Liver (tissue), 9 donors: ENCODE measurements around the gene ZNF605. TPM values are rescaled to one million over a fixed set of nuclear protein-coding genes. Genes with fewer than 3 reads are reported as not detected.
A peak's percentile ranks its signal among the peaks of the same experiment; 100 is the strongest.

Source experiments
- DNase-seq: peaks from one replicate; pipeline ENCODE4 v3.0.0-alpha.2; 2017; ENCODE audit warnings: low spot score
- H3K27ac ChIP-seq, 2 donors: one replicate each; pipeline ENCODE4 v1.7.0; 2013; ENCODE audit warnings: inconsistent platforms in 2 of 2, low read length in 2 of 2, control low read depth in 1 of 2, low read depth in 1 of 2, mild to moderate bottlenecking in 1 of 2
- H3K27me3 ChIP-seq, 4 donors: one replicate each; pipeline versions ENCODE4 v1.6.1 to v1.7.0; 2013; ENCODE audit warnings: low read length in 3 of 4, inconsistent platforms in 1 of 4, mild to moderate bottlenecking in 1 of 4, moderate library complexity in 1 of 4; ENCODE audit not compliant: control insufficient read depth in 4 of 4, insufficient read depth in 4 of 4
- H3K36me3 ChIP-seq, 4 donors: one replicate each; pipeline versions ENCODE4 v1.6.1 to v1.7.0; 2013; ENCODE audit warnings: low read length in 3 of 4, mild to moderate bottlenecking in 3 of 4, low read depth in 1 of 4, moderate library complexity in 1 of 4; ENCODE audit not compliant: control insufficient read depth in 4 of 4, insufficient read depth in 3 of 4
- H3K4me1 ChIP-seq, 4 donors: one replicate each; pipeline versions ENCODE4 v1.6.1 to v1.7.0; 2013; ENCODE audit warnings: low read length in 3 of 4, mild to moderate bottlenecking in 3 of 4, moderate library complexity in 1 of 4; ENCODE audit not compliant: control insufficient read depth in 4 of 4, insufficient read depth in 4 of 4
- H3K4me3 ChIP-seq, 3 donors: one replicate each; pipeline versions ENCODE4 v1.6.1 to v1.7.0; 2013; ENCODE audit warnings: low read length in 3 of 3, control low read depth in 1 of 3, low read depth in 1 of 3, mild to moderate bottlenecking in 1 of 3
- H3K9ac ChIP-seq, 2 donors: one replicate each; pipeline ENCODE4 v1.7.0; 2013; ENCODE audit warnings: low read length in 2 of 2, mild to moderate bottlenecking in 2 of 2, moderate library complexity in 2 of 2, control low read depth in 1 of 2, low read depth in 1 of 2
- H3K9me3 ChIP-seq, 4 donors: one replicate each; pipeline versions ENCODE4 v1.6.1 to v1.7.0; 2013; ENCODE audit warnings: low read length in 3 of 4; ENCODE audit not compliant: control insufficient read depth in 4 of 4
- ATF3 ChIP-seq: IDR thresholded peaks from 2 replicates; pipeline ENCODE4 v1.6.1; 2016; ENCODE audit warnings: antibody characterized with exemption
- EGR1 ChIP-seq, 2 donors: IDR thresholded peaks; 2 replicates each; pipeline ENCODE4 v1.6.1; 2016 to 2018; ENCODE audit warnings: antibody characterized with exemption in 2 of 2, low read depth in 2 of 2
- FOXA1 ChIP-seq: IDR thresholded peaks from 2 replicates; pipeline ENCODE4 v1.6.1; 2016; ENCODE audit warnings: antibody characterized with exemption
- FOXA2 ChIP-seq: IDR thresholded peaks from 2 replicates; pipeline ENCODE4 v1.6.1; 2016; ENCODE audit warnings: antibody characterized with exemption
- GABPA ChIP-seq, 2 donors: IDR thresholded peaks in 1 of 2; conservative IDR thresholded peaks in 1 of 2; 2 replicates each; pipeline ENCODE4 v1.6.1; 2016; ENCODE audit warnings: antibody characterized with exemption in 2 of 2, mild to moderate bottlenecking in 1 of 2, moderate library complexity in 1 of 2
- HNF4A ChIP-seq, 2 donors: conservative IDR thresholded peaks; 2 replicates each; pipeline ENCODE4 v1.6.1; 2016; ENCODE audit warnings: antibody characterized with exemption in 2 of 2, mild to moderate bottlenecking in 2 of 2
- HNF4G ChIP-seq: IDR thresholded peaks from 2 replicates; pipeline ENCODE4 v1.6.1; 2016; ENCODE audit warnings: antibody characterized with exemption
- JUND ChIP-seq, 2 donors: IDR thresholded peaks; 2 replicates each; pipeline ENCODE4 v1.6.1; 2016; ENCODE audit warnings: antibody characterized with exemption in 2 of 2
- NR2F2 ChIP-seq: IDR thresholded peaks from 2 replicates; pipeline ENCODE4 v1.6.1; 2016; ENCODE audit warnings: antibody characterized with exemption
- RAD21 ChIP-seq, 2 donors: IDR thresholded peaks; 2 replicates each; pipeline ENCODE4 v1.6.1; 2016; ENCODE audit warnings: antibody characterized with exemption in 2 of 2, mild to moderate bottlenecking in 2 of 2
- RXRA ChIP-seq, 2 donors: IDR thresholded peaks; 2 replicates each; pipeline ENCODE4 v1.6.1; 2017 to 2018; ENCODE audit warnings: antibody characterized with exemption in 2 of 2, mild to moderate bottlenecking in 1 of 2
- SP1 ChIP-seq: IDR thresholded peaks from 2 replicates; pipeline ENCODE4 v1.6.1; 2018; ENCODE audit warnings: antibody characterized with exemption, mild to moderate bottlenecking
- TAF1 ChIP-seq: conservative IDR thresholded peaks from 2 replicates; pipeline ENCODE4 v1.6.1; 2016; ENCODE audit warnings: antibody characterized with exemption, mild to moderate bottlenecking
- YY1 ChIP-seq: IDR thresholded peaks from 2 replicates; pipeline ENCODE4 v1.6.1; 2016; ENCODE audit warnings: antibody characterized with exemption, mild to moderate bottlenecking
- WGBS: extraction: QIAGEN DNeasy Blood & Tissue Kit; methylation state at CpG from one replicate; pipeline ENCODE4 v1.1.7; 2013; 5-methylcytosine and 5-hydroxymethylcytosine counted together
- polyA plus RNA-seq, 2 donors: library from polyadenylated mRNA; stranded (reverse) in 1 of 2; unstranded in 1 of 2; fragments of 200-250 nt in 1 of 2; fragments of >200 nt in 1 of 2; fragmentation: Nextera tagmentation in 1 of 2; extraction: Ambion mirVana in 1 of 2; gene quantifications; one replicate each; pipeline versions ENCODE4 v1.2.1 to v1.2.3, GENCODE V29; 2013 to 2015
- total RNA-seq, 2 donors: library from RNA; depleted of rRNA; stranded (reverse); fragments of >200 nt; gene quantifications; one replicate each; pipeline ENCODE4 v1.2.3, GENCODE V29; 2014
- TF ChIP-seq, protein P1 (sequence below): IDR thresholded peaks from 2 replicates; pipeline ENCODE4 v1.6.1; 2016; ENCODE audit warnings: antibody characterized with exemption
- TF ChIP-seq, protein P2 (sequence below): IDR thresholded peaks from 2 replicates; pipeline ENCODE4 v1.6.1; 2016; ENCODE audit warnings: antibody characterized with exemption
- TF ChIP-seq, protein P3 (sequence below): fragments of 150-350 bp; IDR thresholded peaks from 2 replicates; pipeline ENCODE4 v1.5.1; 2017; ENCODE audit warnings: improper control_type of control experiment, low read depth, low read length; ENCODE audit not compliant: missing input control
- TF ChIP-seq, protein P4 (sequence below): IDR thresholded peaks from 2 replicates; pipeline ENCODE4 v1.6.1; 2016; ENCODE audit warnings: antibody characterized with exemption, mild to moderate bottlenecking
- donor health status: healthy.
- donor health status: healthy.
- donor health status: healthy.
- donor health status: healthy.
- donor health status: healthy.

ZNF605 gene
- total and polyA plus RNA-seq, 4 donors, result 1.2 to 9.5 (median 3.6) TPM

DNA sequence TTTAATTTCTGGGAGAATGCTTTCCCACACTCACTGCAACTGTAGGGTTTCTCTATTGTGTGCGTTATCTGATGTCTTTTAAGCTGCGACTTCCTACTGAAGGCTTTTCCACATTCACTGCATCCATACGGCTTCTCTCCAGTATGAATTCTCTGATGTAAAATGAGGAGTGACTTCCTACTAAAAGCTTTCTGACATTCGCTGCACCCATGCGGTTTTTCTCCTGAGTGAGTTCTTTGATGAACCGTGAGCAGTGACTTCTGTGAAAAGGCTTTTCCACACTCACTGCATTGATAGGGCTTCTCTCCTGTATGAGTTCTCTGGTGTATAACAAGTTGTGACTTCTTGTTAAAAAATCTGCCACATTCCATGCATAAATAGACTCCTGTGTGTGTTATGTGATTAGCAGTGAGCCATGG is 29.7 kb downstream of the ZNF605 start:
- no peak overlapping the region for H3K27ac ChIP-seq

More for the DNA sequence above, 29.7 kb downstream of the ZNF605 start:
- Histone ChIP-seq H3K9me3 (peaks cover 56 to 93% (median 79%) of the 10 kb centered on the region in 4 donors), H3K9ac (no peak overlapping the region), H3K27me3 (no peaks in the 10 kb centered on the region), H3K4me3 (peak overlapping the region in 2 of 3 donors; percentile 61 to 73), H3K36me3 (peaks cover 2 to 42% (median 29%) of the 10 kb centered on the region in 4 donors), H3K4me1 (no peaks in the 10 kb centered on the region)
- DNase-seq, result no peak
- TF ChIP-seq, protein P1, sequence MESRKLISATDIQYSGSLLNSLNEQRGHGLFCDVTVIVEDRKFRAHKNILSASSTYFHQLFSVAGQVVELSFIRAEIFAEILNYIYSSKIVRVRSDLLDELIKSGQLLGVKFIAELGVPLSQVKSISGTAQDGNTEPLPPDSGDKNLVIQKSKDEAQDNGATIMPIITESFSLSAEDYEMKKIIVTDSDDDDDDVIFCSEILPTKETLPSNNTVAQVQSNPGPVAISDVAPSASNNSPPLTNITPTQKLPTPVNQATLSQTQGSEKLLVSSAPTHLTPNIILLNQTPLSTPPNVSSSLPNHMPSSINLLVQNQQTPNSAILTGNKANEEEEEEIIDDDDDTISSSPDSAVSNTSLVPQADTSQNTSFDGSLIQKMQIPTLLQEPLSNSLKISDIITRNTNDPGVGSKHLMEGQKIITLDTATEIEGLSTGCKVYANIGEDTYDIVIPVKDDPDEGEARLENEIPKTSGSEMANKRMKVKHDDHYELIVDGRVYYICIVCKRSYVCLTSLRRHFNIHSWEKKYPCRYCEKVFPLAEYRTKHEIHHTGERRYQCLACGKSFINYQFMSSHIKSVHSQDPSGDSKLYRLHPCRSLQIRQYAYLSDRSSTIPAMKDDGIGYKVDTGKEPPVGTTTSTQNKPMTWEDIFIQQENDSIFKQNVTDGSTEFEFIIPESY, result no peak
- TF ChIP-seq RAD21 (IDR thresholded peaks at IDR 0.05), result no peak
- TF ChIP-seq JUND (IDR thresholded peaks at IDR 0.05), result no peak
- TF ChIP-seq, protein P2, sequence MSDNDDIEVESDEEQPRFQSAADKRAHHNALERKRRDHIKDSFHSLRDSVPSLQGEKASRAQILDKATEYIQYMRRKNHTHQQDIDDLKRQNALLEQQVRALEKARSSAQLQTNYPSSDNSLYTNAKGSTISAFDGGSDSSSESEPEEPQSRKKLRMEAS, result no peak
- no peak for TF ChIP-seq GABPA (IDR thresholded peaks at IDR 0.05 in 1 of 2, conservative IDR thresholded peaks at IDR 0.05 in 1 of 2)
- TF ChIP-seq HNF4A (conservative IDR thresholded peaks at IDR 0.05), result no peak
- TF ChIP-seq, protein P3, sequence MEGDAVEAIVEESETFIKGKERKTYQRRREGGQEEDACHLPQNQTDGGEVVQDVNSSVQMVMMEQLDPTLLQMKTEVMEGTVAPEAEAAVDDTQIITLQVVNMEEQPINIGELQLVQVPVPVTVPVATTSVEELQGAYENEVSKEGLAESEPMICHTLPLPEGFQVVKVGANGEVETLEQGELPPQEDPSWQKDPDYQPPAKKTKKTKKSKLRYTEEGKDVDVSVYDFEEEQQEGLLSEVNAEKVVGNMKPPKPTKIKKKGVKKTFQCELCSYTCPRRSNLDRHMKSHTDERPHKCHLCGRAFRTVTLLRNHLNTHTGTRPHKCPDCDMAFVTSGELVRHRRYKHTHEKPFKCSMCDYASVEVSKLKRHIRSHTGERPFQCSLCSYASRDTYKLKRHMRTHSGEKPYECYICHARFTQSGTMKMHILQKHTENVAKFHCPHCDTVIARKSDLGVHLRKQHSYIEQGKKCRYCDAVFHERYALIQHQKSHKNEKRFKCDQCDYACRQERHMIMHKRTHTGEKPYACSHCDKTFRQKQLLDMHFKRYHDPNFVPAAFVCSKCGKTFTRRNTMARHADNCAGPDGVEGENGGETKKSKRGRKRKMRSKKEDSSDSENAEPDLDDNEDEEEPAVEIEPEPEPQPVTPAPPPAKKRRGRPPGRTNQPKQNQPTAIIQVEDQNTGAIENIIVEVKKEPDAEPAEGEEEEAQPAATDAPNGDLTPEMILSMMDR, result no peak
- TF ChIP-seq EGR1 (IDR thresholded peaks at IDR 0.05; ENCODE audit: low read depth in 2 of 2), result no peak
- TF ChIP-seq NR2F2, result no peak
- TF ChIP-seq SP1, result no peak
- no peak for TF ChIP-seq FOXA1
- TF ChIP-seq, protein P4, sequence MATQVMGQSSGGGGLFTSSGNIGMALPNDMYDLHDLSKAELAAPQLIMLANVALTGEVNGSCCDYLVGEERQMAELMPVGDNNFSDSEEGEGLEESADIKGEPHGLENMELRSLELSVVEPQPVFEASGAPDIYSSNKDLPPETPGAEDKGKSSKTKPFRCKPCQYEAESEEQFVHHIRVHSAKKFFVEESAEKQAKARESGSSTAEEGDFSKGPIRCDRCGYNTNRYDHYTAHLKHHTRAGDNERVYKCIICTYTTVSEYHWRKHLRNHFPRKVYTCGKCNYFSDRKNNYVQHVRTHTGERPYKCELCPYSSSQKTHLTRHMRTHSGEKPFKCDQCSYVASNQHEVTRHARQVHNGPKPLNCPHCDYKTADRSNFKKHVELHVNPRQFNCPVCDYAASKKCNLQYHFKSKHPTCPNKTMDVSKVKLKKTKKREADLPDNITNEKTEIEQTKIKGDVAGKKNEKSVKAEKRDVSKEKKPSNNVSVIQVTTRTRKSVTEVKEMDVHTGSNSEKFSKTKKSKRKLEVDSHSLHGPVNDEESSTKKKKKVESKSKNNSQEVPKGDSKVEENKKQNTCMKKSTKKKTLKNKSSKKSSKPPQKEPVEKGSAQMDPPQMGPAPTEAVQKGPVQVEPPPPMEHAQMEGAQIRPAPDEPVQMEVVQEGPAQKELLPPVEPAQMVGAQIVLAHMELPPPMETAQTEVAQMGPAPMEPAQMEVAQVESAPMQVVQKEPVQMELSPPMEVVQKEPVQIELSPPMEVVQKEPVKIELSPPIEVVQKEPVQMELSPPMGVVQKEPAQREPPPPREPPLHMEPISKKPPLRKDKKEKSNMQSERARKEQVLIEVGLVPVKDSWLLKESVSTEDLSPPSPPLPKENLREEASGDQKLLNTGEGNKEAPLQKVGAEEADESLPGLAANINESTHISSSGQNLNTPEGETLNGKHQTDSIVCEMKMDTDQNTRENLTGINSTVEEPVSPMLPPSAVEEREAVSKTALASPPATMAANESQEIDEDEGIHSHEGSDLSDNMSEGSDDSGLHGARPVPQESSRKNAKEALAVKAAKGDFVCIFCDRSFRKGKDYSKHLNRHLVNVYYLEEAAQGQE, result no peak
- no peak for TF ChIP-seq TAF1
- no peak for TF ChIP-seq FOXA2
- no peak for TF ChIP-seq YY1
- no peak for TF ChIP-seq HNF4G
- TF ChIP-seq ATF3, result no peak
- TF ChIP-seq RXRA (IDR thresholded peaks at IDR 0.05), result no peak
- WGBS, result 97% methylated on average over 6 of the region's 6 CpGs
